Right renal cortex interstitium (tissue), 3 donors: ENCODE results near the gene WAC. TPM values are rescaled to one million over a fixed set of nuclear protein-coding genes. Genes with fewer than 3 reads are reported as not detected.
A peak's percentile ranks its signal among the peaks of the same experiment; 100 is the strongest.
"Not testable (repeated sequence)": the region's sequence is repeated elsewhere in the genome, so short reads cannot be mapped to it uniquely, and the experiment has no call there.

ENCODE experiments used
- DNase-seq, 3 donors: peaks; one replicate each; pipeline ENCODE4 v3.0.0-alpha.2; 2013; ENCODE audit warnings: low read depth in 3 of 3, low spot score in 2 of 3
- polyA plus RNA-seq, 3 donors: library from polyadenylated mRNA; unstranded; fragments of 120-200 nt; gene quantifications; one replicate each; pipeline ENCODE4 v1.2.1, GENCODE V29; 2013; ENCODE audit not compliant: insufficient read length in 3 of 3

The WAC gene
- polyA plus RNA-seq: 100 to 1,000 TPM; 153 to 169 (median 158) TPM

GRCh38 chr10:28532337-28533185 is at the start of gene WAC:
Gene WAC (plus strand): TSS chr10:28533118. CDS start chr10:28533580, 462 bp downstream.
- DNase-seq: peak; percentile 90 to 94 (median 91)

- no peak for DNase-seq
These were observed 43.7 kb upstream of the WAC start for GRCh38 chr10:28489206-28489605.

- DNase-seq: not testable (repeated sequence)
These were observed 42.6 kb upstream of the WAC start for GRCh38 chr10:28490256-28490865.

GRCh38 chr10:28492116-28492920 is 40.6 kb upstream of the WAC start:
- DNase-seq: no peak

- DNase-seq: no peak
These were observed 38.5 kb upstream of the WAC start for GRCh38 chr10:28494420-28494819.

- no peak for DNase-seq
These were observed 37.8 kb upstream of the WAC start for GRCh38 chr10:28495084-28495483.

- DNase-seq: no peak
These were observed 36.9 kb upstream of the WAC start for GRCh38 chr10:28496017-28496416.

- no peak for DNase-seq
These were observed 36.4 kb upstream of the WAC start for GRCh38 chr10:28496481-28496961.

GRCh38 chr10:28497313-28498126 is 35.4 kb upstream of the WAC start:
- DNase-seq: no peak

- not testable (repeated sequence) for DNase-seq
These were observed 32.7 kb upstream of the WAC start for GRCh38 chr10:28500203-28500602.

GRCh38 chr10:28503114-28503513 is 29.8 kb upstream of the WAC start:
- DNase-seq: no peak

GRCh38 chr10:28505359-28505959 is 27.5 kb upstream of the WAC start:
- no peak for DNase-seq

GRCh38 chr10:28508304-28508925 is 24.5 kb upstream of the WAC start:
- DNase-seq: no peak

GRCh38 chr10:28509286-28509685 is 23.6 kb upstream of the WAC start:
- no peak for DNase-seq

- no peak for DNase-seq
These were observed 18.3 kb upstream of the WAC start for GRCh38 chr10:28514648-28515047.

- no peak for DNase-seq
These were observed 12.6 kb upstream of the WAC start for GRCh38 chr10:28520346-28520745.

GRCh38 chr10:28520828-28521227 is 12.1 kb upstream of the WAC start:
- DNase-seq: not testable (repeated sequence)

- DNase-seq: not testable (repeated sequence)
These were observed 11.0 kb upstream of the WAC start for GRCh38 chr10:28521961-28522360.

GRCh38 chr10:28523725-28524252 is 9.1 kb upstream of the WAC start:
- DNase-seq: no peak
